GM19452 (cell line): ENCODE data around the gene XXYLT1.

Experiments
- ATAC-seq: cut with Tn5 transposase; IDR thresholded peaks from one replicate; pipeline ENCODE4 v1.9.1; 2021; ENCODE audit not compliant: unreplicated experiment

The XXYLT1 gene

DNA sequence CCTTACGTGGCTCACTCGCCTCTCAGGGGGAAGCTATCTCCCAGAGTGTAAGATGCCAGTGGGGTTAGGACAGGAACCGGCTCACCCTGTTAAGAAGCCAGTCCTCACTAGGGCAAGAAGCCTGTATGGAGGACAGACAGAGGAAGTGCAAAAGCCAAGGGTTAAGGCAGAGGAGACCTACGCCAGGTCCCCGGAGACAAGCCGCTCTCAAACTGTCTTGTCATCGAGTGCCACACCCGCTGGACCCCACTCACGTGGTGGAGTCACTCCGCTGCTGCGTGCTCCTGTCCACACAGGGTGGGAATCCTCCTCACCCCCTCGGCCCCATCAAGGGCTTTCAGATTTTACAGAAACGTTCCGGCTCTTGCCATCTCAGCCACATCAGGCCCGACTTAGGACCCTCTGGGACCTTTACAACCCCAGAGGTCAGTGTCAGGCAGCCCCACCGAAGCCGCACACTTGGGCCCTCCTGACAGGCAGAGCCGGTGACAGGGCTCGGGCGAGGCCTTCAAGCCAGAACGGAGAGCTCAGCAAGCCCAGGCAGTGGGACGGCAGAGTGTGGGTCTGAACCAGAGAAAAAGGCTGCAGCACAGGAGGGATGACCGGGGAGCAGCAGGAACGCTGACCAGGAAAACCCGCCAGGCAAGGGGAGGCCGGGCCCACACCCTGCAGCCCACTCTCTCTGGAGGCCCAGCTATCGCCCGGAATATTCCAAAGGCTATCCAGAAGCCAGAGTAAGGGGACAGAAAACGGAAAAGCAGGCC lies 61.7 kb downstream of the XXYLT1 start:
- no peak for ATAC-seq

DNA sequence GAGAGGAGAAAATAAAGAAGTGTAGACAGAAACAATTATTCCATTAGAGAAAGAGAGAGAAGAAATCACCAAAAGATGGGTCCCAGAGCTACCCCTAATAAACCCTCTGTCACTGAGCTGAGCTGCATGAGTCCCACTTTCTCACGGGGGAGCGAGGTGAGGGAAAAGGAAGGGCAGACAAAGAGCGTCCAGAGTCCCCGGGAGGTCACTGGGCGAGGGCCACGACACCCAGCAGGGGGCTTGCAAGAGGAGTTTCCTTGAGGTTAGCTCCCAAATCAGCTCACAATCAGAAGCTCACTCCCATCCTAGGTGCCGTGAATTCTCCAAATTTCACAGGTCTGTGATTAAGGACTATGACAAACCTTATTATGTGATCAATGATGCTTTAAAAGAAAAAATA lies 62.3 kb downstream of the XXYLT1 start:
- ATAC-seq, result no peak

DNA sequence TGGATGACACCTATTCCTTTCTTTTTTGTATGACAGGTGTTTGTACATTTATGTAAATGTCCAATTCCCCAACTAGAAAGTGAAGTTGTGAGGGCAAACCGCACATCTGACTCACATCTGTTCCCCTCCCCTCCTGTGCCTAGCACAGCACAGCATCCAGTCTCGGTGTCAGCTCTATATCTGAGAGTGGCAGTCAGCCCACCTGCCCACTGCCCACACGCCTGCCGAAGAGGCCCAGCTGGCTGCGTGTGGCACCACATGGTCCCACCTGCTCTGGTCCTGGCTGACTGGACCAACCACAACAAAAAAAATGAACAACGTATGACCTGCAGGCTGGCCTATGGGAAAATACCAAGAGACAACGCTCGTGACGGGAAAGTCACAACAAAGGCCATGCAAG lies 62.8 kb downstream of the XXYLT1 start:
- ATAC-seq, result no peak

DNA sequence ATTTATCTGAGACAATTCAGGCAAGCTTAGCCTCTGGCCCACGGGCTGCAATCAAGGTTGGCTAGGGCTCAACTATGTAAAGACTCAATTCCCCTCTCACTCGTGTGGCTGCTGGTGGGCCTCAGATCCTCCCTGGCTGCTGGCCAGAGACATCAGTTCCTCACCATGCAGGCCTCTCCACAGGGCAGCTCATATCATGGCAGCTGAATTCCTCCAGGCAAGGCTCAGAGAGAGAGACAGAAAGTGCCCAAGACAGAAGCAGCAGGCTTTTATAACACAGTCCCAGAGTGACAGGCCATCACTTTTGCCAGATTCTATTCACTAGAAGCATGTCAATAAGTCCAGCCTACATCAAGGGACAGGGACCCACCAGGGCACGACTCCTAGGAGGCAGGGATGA lies 63.2 kb downstream of the XXYLT1 start:
- ATAC-seq, result no peak

DNA sequence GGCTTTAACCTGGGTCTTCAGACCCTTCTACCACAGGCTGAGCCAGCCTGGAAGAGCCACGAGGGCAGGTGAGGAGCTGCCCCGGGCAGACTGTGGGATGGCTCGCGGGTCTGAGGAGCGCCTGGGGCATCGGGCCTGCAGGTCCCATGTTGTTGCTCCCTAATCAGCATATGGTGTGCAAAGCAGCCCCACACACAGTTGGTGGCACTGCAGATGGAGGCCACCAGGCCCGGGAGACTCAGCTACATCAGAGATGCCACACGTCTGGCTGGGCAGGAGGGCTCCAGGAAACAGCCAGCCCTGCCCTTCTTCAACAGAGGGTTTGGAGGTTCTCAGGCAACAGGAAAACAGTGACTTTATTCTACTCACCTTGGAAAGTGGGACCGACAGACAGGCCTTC lies 63.9 kb downstream of the XXYLT1 start:
- ATAC-seq, result no peak

DNA sequence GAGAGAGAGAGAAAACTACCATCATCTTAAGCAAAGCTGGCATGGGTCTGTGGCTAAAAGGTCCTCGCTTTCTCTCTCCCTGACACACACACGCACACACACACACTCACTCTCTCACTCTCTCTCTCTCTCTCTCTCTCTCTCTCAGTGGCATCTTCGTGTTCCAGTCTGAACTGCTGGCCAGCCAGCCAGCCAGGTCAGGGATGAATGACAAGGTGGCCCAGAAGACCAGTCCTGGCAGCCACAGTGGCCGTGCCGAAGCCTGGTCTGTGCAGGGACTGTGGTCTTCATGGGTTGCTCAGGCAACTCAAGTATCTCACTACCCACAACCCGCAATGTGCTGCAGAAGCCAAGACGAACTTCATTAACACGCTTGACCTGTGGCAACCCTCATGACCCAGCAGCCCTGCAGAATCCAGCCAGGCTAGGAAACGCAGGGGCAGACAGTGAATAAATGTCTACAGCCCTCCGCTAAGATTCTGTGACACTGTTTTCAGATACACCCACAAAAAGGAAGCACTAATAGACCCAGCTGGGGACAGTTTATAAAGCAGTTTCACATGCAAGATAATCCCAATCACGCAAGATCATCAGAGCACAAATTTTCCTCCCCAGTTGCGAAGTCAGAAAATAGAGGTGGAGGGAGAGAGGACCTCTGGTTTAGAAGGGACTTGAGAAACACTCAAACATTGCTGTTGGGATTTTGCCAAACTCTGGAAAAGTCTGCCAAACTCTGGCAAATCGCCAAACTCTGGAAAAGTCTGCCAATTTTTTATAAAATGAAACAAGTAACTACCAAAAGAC lies 66.4 kb downstream of the XXYLT1 start:
- no peak for ATAC-seq

DNA sequence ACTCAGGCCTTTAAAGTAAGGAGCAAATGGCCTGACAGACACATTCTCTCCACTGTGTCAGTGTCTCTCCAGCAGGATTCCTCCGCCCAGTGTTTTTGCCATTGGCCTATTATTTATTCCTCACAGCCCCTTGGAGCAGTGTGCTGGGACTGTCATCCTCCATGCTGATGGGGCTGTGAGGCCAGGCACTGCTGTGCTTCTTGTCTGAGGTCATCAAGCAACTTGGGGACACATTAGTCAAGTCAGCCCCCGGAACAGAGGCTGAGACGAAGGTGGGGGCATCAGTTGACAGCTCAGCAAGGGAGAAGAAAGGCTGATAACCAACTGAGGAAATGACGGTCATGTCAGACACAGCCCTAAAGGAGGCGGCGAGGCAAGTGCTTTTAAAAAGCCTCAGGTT lies 67.4 kb downstream of the XXYLT1 start:
- ATAC-seq, result no peak

DNA sequence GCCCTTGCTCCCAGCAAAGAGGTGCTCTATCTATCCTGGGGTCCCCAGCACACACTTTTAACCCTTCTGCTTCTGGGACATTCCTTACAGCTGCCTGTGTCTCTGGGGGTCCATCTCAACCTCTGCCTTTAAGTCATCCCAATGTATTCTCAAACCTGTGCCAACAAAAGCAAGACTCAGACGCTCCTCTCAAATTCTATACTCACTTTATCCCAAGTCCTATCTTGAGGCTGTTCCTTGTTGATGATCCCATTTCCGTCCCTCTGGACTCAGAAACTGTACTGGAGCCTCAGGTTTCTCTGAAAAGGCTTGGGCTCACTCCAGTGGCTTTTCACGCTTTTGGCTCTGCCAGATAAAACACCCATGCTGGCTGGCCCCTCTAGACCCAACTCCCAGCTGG lies 69.7 kb downstream of the XXYLT1 start:
- ATAC-seq, result no peak

DNA sequence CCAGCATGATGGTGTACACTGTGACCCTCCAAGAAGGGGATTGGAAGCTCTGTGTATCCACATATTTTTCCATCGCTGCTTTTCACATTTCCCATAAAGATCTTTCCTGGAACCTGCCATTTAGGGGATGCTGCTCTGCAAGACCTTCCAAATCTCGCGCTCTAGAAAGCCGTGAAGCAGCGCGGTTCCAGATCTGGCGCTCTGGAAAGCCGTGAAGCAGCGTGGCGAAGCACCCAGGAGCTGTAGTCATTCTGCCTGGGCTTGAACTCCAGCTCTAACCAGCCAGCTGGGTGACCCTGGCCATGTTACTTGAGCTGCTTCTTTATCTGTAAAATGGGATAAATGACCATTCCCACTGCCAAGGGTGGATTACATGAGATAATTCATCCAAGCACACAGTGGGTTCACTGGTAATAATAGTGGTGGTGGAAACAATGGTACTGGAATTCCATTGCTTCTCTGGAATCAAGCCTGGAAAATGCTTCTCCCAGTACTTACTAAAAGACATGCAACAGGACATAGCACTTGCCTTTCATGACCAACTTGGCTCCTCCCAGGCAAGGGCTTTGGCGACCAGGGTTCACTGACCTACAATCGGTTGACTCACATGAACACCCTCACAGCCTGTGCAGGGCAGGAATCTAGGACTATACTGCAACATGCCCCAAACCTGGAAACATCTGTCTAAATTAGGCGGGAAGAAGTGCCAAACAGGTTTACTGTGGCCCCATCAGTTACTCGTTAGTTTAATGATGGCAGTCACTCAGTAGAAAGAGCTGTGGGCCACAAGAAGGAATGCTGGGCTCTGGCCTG lies 70.7 kb downstream of the XXYLT1 start:
- ATAC-seq, result no peak

DNA sequence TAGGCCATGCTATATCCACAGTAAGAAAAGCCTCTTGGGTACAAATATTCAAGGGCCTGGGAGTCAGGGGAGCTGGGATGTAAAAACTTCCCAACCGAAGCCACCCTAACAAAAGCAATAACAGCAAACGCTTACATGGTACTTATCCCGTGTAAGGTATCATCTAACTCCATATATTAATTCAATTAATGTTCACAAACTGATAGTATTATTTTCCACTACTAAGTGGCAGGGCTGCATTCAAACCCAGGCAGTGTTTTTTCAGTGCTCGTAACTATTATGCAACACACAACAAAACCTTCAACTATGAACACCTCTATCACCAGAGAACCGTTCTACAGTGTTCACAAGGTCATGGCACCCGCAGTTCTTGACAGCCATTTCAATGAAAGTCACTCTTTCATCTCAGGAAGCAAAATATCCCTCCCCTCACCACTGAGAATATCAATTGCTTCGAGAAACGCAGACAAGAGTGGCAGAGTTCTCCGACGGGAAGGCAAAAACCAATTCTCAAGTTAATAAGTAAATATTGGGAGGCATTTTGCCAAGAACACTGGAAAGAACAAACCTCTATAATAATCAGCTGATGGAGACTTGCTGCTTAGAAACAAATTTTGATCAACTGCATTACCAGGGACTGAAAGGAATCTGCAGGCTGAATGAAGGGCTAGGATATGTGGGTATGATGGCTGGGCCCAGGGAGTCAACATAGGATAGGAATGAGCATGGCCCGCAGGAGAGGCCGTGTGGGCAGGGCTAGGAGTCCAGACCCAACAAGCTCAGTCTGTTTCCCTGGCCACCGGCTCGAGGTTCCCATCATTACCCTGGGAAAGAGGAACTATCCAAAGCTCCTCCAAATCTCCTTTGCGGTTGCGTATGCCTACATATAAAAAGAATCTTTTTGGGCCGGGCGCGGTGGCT lies 72.3 kb downstream of the XXYLT1 start:
- no peak for ATAC-seq

DNA sequence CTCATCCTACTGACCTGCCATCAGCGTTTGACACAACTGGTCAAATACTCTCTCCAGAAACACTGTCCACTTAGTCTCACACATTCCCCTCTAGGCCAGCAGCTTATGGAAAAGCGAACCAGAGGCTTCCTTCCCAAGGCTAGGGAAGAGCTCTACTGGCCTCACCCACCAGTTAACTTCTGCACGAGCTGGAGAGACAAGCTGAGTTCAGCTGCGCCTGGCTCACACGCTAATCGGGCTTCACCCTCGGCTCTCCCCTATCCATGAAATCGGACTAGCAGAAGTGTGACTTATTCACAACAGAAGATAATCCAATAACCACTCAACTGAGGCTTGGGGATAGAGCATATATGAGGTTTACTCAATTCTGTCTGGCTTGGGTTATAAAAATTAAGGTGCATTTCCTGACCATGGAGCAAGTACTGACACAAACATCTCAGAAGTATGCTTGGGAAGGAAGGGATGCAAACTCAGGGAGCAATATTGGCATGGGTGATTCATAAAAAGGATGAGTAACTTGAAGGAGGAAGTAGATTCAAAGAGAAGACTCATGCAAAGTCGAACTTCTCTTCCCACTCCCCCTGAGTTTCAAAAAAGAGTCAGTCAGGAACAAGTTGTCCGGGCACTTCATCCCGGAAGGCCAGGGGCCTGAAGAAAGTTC lies 73.1 kb downstream of the XXYLT1 start:
- ATAC-seq, result no peak

DNA sequence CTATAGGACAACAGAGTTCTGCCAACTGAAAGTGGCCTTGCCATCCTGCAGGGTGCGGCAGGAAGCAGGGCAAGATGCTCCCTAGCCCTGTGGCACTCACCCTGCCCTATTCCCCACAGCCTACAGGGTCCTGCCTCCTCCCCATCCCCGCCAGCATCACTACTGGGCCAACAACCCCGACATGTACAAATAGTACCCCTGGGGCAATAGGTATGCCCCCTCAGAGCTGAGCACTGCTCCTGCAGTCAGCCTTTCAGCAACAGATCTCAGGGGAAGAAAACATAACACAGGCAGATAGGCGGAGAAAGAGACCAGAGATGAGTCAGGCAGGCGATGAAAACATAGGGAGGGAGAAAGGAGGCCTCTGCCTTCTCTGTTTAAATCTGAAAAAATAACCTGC lies 74.7 kb downstream of the XXYLT1 start:
- no peak for ATAC-seq

DNA sequence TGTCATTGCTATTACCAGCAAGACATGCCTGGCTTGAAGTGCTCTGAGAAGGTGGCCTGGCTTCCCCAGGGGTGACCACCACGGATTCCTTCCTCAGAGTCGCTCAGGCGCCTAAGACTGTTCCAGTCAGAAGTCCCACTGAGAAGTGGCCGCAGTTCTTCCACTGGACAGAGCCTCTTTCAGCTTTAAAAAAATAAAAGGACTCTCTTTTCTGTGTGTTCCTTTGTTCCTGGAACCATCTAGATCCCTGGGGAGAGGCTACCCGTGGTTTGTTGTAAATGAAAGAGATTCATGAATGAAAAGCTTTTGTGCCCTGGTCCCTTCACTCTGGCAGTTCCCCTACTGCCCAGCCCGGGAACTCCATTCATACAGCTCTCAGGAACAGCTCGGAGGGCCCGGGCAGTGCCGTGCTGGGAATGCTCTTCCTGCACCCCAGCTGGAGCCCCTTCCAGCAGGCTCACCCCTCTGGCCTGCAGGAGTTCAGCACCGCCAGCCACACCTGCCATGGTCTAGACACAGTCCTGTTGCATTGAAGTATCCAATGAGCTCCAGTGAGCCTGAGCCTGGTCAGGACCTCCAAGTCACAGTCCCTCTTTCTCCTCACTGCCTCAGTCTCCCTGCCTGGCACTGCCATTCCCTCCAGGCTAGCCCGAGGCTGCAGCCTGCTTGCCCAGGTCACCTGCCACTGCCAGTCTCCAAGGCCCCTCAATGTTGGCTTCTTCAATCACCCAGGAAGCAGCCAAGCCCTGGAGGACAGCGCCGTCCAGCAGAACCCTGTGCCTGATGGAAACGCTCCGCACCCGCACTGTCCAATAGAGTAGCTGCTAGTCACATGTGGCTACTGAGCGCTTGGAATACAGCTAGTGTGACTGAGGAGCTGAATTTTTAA lies 75.4 kb downstream of the XXYLT1 start:
- ATAC-seq, result no peak

DNA sequence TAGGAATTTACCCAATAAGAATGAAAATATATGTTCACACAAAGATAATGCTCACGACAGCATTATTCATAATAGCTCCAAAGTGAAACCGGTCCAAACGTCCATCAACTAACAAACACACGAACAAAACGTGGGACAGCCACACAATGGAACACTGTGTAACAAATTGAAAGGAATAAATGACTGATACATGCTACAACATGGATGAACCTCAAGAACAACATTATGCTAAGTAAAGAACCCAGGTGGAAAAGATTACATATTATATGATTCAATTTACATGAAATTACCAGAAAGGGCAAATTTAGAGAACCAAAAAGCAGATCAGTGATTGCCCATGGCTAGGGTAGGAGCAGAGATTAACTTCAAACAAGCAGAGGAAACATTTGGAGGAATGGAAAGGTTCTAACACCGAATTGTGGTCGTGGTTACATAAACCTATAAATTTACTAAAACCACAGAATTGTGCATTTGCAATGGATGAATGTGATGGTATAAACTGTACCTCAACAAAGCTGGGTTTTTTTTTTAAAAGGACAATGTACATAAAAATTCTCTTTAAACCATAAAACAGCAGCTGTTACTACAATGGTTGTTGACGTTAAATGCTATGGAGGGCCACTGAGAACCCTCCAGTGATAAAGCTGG lies 76.3 kb downstream of the XXYLT1 start:
- no peak for ATAC-seq

DNA sequence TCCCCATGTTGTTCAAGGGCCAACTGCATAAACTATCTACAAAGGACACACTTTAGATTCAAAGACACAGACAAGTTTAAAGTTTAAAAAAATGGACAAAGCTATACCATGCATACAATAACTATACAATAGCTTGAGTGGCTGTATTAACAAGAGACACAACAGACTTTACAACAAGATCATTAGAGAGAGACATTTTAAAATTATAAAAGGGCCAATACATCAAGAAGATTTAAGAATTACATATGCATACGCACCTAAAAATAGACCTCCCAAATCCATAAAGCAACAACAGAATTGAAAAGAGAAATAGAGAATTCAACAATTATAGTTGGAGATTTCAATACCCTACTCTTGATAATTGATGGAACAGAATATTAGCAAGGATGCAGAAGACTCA lies 79.4 kb downstream of the XXYLT1 start:
- ATAC-seq, result no peak

DNA sequence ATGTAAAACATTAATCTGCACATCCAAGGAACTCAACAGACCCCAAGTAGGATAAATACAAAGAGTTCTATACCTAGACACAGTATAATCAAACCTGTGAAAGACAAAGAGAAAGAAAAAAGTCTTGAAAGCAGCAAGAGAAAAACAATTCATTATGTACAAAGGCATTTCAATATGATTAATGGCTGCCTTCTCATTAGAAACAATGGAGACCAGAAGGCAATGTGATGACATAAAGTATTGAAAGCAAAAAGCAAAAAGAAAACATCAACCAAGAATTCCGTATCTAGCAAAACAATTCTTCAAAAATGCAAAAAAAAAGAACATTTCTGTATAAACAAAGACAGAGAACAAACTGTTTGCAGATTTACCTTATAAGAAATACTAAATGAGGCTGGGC lies 81.1 kb downstream of the XXYLT1 start:
- no peak for ATAC-seq

DNA sequence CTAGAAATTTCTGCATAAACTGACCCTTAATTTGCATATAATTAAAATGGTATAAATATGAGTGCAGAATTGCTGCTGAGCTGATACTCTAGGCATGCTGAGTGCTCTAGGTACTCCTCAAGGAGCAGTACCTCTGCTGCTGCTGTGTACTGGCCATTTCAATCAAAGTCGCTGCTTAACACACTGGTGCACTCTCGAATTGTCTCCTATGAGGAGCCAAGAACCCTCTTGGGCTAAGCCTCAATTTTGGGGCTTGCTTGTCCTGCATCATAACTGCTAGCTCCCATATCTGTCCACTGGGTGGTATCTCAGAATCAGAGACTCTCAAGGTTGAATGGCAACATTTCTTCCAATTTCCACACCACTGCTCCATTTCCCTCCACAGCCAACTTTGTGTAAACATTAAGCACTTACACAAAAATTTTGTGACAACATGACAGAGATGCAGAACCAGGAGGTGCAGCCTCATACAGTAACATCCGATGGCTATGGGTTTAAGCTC lies 82.5 kb downstream of the XXYLT1 start:
- no peak for ATAC-seq

DNA sequence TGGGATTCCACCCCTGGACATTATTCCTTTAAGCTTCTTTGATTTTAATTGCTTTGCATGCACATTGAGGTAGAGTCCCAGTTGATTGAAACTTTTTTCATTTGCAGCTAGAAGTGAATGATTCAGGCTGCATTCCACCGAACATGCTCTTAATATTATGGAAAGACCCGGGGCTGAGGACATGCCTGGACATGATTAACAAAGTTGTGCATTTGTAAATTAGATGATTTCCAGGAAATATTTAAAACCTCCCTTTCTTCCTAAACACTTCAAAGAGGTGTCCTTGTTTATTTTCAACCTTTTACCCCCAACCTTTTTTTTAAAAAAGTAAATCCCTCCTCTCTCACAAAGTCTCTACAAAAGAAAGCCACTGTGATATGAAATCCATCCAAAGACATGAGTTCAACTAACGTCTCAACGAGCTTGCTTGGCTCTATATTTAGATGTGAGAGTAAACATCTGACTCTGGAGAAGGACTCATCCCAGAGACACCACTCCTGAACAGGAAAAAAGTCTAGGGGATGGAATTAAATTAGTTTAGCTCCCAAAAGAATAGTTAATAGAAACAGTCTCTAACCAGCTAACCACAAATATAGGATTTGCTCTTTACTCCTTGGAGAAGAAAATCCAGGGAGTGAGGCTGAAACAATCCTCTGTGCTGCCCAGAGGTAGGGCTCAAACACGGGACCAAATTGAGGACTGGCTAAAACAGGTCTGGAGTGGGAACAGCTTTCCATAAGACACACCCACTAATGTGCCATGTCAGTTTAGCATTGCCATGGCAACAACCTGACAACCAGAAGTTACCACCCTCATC lies 83.1 kb downstream of the XXYLT1 start:
- ATAC-seq, result no peak
